BE2C (cell line): ENCODE measurements around the gene BICDL1.

Experiments
- DNase-seq: peaks from one replicate; pipeline ENCODE4 v3.0.0-alpha.2; 2020
- H3K27me3 ChIP-seq: fragments of 250-450 bp; sonication (Bioruptor Pico); 2 replicates; pipeline ENCODE4 v1.5.1; 2020; ENCODE audit warnings: mild to moderate bottlenecking
- H3K36me3 ChIP-seq: fragments of 250-450 bp; sonication (Bioruptor Pico); 2 replicates; pipeline ENCODE4 v1.5.1; 2020; ENCODE audit warnings: mild to moderate bottlenecking
- H3K4me1 ChIP-seq: fragments of 250-450 bp; sonication (Bioruptor Pico); 2 replicates; pipeline ENCODE4 v1.5.1; 2020
- H3K4me3 ChIP-seq: 2 replicates; pipeline ENCODE4 v1.5.1; 2011; ENCODE audit warnings: low read depth, low read length
- H3K9me3 ChIP-seq: fragments of 250-450 bp; sonication (Bioruptor Pico); 2 replicates; pipeline ENCODE4 v1.5.1; 2020
- TF ChIP-seq, protein P1 (sequence below): IDR thresholded peaks from 2 replicates; pipeline ENCODE4 v1.5.1; 2012; ENCODE audit warnings: mild to moderate bottlenecking, low read depth, low read length

Gene BICDL1

DNA sequence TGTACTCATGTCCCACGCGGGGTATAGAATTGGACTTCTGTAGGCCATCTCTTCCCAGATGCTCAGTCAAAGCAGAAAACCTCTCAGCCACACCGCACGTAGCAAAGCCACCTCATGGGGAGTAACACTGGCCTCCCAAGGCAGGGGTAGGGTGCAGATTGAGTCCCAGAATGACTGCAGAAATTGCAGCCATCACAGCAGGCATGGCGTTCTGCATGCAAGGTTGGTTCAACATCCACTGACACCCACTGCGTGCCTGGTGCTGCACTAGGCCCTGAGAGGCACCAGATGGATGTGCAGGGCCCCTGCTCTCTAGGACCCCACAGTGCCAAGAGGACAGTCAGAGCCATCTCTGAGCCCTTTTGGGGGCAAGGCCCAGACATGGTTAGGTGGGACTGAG lies 87.6 kb downstream of the BICDL1 start:
- Histone ChIP-seq H3K27me3 (no peaks in the 10 kb centered on the region), H3K4me1 (no peaks in the 10 kb centered on the region), H3K9me3 (no peaks in the 10 kb centered on the region), H3K4me3 (no peak overlapping the region), H3K36me3 (no peaks in the 10 kb centered on the region)
- TF ChIP-seq, protein P1, sequence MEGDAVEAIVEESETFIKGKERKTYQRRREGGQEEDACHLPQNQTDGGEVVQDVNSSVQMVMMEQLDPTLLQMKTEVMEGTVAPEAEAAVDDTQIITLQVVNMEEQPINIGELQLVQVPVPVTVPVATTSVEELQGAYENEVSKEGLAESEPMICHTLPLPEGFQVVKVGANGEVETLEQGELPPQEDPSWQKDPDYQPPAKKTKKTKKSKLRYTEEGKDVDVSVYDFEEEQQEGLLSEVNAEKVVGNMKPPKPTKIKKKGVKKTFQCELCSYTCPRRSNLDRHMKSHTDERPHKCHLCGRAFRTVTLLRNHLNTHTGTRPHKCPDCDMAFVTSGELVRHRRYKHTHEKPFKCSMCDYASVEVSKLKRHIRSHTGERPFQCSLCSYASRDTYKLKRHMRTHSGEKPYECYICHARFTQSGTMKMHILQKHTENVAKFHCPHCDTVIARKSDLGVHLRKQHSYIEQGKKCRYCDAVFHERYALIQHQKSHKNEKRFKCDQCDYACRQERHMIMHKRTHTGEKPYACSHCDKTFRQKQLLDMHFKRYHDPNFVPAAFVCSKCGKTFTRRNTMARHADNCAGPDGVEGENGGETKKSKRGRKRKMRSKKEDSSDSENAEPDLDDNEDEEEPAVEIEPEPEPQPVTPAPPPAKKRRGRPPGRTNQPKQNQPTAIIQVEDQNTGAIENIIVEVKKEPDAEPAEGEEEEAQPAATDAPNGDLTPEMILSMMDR, result no peak
- DNase-seq, result no peak

GRCh38 chr12:120077260-120077659 lies 88.2 kb downstream of the BICDL1 start:
- H3K4me3 ChIP-seq, result no peak overlapping the region
- no peak for DNase-seq
- H3K9me3 ChIP-seq, result no peaks in the 10 kb centered on the region
- H3K36me3 ChIP-seq, result no peaks in the 10 kb centered on the region
- TF ChIP-seq, protein P1, result no peak
- no peaks in the 10 kb centered on the region for H3K4me1 ChIP-seq
- no peaks in the 10 kb centered on the region for H3K27me3 ChIP-seq

- no peak for DNase-seq
- H3K36me3 ChIP-seq, result no peaks in the 10 kb centered on the region
- no peaks in the 10 kb centered on the region for H3K4me1 ChIP-seq
- TF ChIP-seq, protein P1, result no peak
- no peak overlapping the region for H3K4me3 ChIP-seq
- H3K27me3 ChIP-seq, result no peaks in the 10 kb centered on the region
- no peaks in the 10 kb centered on the region for H3K9me3 ChIP-seq
These were observed 89.8 kb downstream of the BICDL1 start for GRCh38 chr12:120078868-120079267.

DNA sequence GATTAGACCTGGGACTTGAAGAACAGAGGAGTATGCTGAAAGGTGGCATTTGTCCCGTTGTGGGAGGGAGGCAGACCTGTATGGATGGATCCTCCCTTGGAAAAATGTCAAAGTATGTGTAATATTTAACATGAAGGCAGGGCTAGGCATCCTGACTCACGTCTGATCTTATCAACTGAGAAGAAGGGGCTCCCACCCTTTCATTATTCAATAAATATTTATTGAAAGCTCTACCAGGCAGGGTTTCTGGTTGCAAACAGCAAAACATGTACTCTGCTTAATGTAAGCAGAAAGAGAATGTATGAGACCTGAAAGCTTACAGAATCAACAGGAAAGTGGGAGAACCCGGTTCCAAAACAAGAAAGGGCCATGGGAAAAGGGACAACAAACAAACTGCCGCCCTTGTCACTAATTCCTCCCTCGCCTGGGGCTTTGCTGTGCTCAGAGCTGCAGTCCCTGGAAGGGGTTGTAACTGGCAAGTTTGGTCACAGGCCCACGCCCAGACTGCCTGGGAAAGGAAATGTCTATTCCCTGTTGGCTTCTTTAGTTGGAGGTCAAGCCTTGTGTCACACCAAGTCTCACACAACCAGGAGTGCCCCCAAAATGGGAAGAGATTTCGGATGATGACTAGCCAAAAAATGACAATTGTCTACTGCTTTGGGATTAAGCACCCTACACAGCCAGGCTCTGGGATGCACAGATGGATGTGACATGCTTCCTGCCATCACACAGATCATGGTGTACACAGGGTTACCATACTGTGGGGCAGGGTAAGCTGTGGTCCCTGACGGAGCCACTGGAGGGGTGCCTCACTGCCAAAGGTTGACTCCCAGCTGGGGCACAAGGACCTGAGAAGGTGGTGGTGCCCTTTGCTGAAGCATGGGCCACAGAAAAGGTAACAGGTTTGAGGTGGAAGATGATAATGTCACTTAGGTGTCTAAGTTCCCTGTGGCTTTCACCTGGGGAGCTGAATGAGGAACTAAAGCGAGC lies 90.7 kb downstream of the BICDL1 start:
- Histone ChIP-seq H3K4me3 (no peak overlapping the region), H3K9me3 (no peaks in the 10 kb centered on the region), H3K27me3 (no peaks in the 10 kb centered on the region), H3K4me1 (no peaks in the 10 kb centered on the region), H3K36me3 (no peaks in the 10 kb centered on the region)
- TF ChIP-seq, protein P1, result no peak
- DNase-seq, result no peak

DNA sequence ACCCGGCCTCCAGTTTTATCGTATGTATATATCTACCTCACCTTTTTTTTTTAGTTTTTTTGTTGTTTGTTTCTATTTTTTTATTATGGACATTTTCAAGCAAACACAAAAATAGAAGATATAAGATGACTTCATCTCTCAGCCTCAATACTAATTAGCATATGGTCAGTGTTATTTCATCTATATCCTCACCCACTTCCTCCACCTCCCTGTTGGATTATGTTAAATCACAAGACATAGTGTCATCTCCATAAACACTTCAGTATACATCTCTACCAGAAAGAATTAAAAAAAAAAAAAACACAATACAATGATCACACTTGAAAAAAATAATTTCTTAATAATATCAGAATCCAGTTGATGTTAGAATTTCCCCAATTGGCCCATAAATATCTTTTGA lies 92.6 kb downstream of the BICDL1 start:
- DNase-seq, result no peak
- H3K36me3 ChIP-seq, result no peaks in the 10 kb centered on the region
- H3K9me3 ChIP-seq, result no peaks in the 10 kb centered on the region
- TF ChIP-seq, protein P1, result no peak
- H3K27me3 ChIP-seq, result no peaks in the 10 kb centered on the region
- no peaks in the 10 kb centered on the region; the same call in 1 of the 2 replicates for H3K4me1 ChIP-seq
- H3K4me3 ChIP-seq, result no peak overlapping the region
